GM19328 (cell line): ENCODE measurements around the gene TMC4.

ENCODE experiments used
- ATAC-seq: cut with Tn5 transposase; IDR thresholded peaks from one replicate; pipeline ENCODE4 v1.9.1; 2021; ENCODE audit warnings: mild to moderate bottlenecking, moderate library complexity; ENCODE audit not compliant: unreplicated experiment

The TMC4 gene

DNA sequence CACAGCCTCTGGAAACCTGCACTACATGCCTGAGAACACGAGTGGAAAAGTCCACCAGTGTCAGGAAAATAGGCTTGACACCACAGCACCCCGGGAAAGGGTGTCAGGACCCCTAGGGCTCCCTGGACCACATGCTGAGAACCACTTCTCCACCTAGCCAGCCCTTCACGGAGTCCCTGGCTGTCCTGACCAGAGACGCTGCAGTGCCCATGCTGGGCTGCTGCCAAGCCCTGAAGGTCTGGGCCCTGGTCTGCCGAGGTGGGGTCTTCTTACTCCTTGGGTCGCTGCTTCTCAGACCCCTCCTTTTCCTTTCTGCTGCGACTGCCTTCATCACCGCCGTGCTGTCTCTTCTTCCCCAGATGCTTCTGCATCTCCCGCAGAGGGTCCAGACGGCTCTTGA is 16.5 kb downstream of the TMC4 start:
- ATAC-seq: no peak

DNA sequence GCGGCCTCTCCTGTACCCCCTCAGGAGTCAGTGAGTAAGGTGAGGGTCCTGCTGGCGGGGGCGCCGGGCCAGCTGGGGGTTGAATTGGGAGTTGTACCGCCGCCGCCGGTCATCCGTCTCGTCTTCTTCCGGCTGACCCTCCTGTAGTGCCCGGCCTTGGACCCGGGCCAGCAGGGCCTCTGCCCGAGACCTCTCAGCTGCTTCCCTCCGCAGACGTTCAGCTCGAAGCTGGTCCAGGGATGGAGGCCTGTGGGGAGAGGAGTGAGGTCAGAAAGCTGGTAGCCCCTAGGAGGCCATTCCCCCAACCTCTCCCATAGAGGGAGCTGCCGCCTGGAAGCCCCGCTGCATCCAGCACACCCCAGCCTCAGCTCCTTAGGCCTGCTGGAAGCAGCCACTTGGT is 17.3 kb downstream of the TMC4 start:
- ATAC-seq: no peak

DNA sequence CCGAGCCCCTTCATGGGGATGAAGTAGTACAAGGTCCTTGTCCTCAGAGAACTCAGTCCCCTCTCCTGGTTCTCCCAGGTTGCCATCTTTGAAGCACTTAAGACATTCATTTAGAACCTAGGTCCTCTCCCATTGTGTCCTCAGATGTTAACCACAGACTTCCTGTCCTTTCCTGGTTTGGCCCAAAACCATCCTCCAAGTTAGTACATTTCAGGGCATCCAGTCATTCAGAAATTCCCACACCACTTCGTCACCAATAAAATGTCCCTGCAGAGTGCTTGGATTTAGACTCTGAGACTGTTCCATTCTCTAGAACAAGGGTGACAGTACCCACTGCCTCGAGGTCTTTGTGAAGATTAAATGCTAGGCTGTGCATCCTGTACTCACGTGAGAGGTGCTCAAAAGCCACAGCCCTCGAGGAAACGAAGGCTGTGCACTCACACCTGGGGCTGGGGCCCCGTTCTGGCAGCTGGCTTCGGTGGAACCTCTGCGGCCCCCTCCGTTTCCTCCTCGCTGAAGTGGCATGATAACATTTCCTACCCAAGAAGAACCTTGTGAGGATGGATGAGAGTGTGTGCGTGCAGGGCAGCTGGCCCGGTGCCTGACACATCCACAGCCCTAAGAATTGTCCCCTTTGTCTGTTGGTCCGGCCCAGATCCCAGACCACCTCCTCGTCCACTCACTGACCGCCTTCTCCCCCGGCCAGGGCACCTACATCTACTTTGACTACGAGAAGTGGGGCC is 18.2 kb downstream of the TMC4 start:
- ATAC-seq: no peak

DNA sequence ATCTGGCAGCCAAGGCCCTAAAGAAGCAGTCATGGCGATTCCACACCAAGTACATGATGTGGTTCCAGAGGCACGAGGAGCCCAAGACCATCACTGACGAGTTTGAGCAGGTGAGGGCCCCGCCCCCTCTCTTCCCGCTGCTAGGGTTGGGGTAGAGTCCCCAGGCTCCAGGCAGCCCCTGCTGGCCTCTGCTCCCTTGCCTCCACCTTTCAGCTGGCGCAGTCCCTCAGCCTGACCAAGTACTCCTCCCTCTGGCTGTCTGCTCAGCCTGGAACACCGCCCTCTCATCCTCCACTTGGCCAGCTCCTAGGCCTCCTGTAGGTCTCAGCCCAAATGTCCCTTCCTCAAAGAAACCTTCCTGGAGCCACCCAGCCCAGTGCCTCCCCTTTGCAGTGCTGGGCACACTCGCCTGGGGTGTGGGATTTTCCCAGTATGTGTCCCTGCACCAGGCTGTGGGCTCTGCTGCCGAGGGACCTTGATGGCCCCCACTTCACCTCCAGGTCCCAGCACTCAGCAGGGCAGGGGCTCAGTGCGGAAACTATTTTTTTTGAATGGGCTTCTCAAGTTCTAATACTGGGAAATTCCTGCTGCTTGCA is 19.1 kb downstream of the TMC4 start:
- ATAC-seq: no peak

DNA sequence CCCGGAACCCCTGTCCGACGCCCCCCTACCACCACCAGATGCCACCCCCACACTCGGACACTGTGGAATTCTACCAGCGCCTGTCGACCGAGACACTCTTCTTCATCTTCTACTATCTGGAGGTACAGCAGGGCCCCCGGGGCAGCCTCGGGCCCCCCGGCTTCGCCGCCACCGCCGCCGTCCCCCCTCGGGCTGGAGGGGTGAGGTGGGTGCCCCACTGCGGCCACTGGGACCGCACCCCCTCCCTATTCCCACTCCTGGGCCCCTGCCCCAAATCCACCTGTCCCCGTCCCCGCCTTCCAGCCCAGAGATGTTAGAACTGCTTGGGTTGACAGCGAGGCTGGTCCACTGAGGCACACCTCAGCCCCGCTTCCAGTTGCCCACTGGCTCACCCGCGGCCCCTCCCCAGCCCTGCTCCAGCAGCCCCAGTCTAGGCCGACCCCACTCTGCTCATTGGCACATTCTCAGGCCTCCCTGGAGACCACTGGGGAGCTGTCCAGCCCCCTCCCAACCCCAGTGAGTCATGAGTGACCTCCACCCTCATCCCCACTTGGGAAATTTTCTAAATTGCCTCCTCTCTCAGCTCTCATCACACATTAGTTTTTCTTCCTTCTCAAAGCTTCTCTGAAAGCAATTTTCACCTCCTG is 20.0 kb downstream of the TMC4 start:
- no peak for ATAC-seq

GRCh38 chr19:54152267-54152666 is 20.7 kb downstream of the TMC4 start:
- ATAC-seq: no peak

DNA sequence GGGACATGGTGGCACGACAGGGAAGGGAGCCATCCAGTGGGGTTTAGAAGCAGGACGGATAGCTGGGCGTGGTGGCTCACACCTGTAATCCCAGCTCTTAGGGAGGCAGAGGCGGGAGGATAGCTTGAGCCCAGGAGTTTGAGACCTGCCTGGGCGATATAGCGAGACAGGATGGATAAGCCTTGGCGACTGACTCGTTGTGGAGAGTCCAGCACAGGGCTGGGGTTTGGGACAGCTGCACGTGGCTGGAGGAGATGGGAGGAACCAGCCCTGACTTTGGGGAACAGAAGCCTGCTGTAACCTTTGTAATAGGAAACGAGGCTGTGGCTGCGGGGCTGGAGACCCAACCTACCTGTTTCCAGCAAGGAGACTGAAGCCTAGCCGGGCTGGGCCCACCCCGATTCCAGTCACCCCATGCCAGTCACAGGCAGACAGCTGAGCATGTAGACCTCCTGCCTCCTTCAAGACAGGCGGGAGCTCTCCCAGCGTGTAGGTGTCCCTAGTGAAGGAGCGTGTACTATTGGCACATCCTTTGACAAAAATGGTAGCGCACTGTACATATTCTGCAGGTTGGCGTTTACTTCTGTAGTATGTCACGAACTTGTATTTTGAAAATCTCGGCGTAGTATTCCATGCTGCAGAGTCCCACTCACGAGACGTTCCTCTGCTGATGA is 21.5 kb downstream of the TMC4 start:
- no peak for ATAC-seq

- no peak for ATAC-seq
Observed at GRCh38 chr19:54149021-54149812, 23.7 kb downstream of the TMC4 start.

DNA sequence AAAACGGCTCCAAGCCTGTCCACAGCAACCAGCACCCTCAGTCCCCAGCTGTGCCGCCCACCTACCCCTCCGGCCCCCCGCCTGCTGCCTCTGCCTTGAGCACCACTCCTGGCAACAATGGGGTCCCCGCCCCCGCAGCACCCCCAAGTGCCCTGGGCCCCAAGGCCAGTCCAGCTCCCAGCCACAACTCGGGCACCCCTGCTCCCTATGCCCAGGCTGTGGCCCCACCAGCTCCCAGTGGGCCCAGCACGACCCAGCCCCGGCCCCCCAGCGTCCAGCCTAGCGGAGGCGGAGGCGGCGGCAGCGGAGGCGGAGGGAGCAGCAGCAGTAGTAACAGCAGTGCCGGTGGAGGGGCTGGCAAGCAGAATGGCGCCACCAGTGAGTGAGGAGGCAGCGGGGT is 24.8 kb downstream of the TMC4 start:
- no peak for ATAC-seq

- no peak for ATAC-seq
Observed at GRCh38 chr19:54147676-54148075, 25.3 kb downstream of the TMC4 start.

DNA sequence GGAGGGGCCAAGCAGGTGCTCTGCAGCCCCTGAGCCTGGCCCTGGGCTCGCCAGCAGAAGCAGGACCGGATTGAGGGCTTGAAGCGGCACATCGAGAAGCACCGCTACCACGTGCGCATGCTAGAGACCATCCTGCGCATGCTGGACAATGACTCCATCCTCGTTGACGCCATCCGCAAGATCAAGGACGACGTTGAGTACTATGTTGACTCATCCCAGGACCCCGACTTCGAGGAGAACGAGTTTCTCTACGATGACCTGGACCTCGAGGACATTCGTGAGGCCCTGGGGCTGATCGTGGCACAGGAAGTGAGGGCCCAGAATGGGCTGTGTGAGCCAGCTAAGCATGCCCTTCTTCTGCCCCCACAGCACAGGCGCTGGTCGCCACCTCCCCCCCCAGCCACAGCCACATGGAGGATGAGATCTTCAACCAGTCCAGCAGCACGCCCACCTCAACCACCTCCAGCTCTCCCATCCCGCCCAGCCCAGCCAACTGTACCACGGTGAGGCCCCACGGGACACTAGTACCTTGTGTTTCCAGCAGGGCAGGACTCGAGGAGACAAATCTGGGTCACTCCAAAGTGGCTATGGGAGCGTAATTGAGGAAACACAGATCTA is 27.3 kb downstream of the TMC4 start:
- no peak for ATAC-seq

- ATAC-seq: no peak
Observed at GRCh38 chr19:54142166-54142780, 30.7 kb downstream of the TMC4 start.

DNA sequence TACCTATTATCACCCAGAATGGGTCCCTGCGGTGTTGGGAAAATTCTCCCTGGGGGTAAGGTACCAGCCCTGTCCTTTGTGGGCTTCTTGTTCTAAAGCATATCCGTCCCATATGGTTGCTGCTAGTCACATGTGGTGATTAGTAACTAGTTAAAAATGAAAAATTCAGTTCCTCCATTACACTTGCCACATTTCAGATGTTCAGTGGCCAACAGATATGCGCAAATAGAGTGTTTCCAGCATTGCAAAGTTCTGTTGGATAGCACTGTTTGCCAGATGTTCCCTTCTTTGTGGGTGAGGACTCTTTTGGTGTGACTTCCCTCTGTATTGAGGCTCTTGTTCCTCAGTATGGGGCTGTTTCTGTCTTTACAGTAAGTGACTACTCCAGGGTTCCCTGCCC is 31.6 kb downstream of the TMC4 start:
- no peak for ATAC-seq

DNA sequence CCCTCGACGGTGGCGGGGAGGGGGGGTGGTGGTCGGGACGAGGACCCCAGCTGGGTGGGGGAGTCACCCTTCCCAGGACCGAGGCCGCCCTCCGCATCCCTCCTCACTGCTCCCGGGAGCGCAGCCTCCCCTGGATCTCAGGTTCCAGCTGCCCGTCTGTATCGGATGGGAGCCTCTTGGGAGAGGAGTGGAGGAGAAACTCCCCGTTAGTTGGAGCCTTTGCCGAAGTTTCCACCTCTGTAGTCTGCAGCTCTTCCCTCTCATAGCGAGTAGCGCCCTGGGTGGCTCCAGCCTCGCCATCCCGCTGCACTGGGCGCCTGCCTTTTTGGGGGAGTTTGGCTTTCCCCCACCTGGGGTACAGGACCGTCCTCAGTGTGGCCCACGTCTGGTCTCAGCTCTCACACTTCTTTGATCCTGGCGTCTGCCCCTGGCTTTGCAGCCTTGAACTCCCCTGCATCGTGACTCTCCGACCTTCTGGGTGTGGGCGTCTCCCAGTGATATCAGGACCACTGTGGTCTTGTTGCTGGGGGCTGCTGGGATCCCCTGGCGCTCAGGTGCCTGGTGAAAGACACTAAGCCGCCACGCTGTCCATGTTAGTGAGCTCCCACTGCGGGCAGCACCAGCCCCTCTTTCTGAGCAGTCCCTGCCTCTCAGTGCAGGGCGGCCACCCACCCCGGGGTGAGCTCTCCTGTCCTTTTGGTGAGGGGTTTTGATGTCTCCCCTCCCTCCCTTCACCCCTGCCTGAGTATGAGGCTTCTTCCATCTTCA is 34.3 kb downstream of the TMC4 start:
- no peak for ATAC-seq

DNA sequence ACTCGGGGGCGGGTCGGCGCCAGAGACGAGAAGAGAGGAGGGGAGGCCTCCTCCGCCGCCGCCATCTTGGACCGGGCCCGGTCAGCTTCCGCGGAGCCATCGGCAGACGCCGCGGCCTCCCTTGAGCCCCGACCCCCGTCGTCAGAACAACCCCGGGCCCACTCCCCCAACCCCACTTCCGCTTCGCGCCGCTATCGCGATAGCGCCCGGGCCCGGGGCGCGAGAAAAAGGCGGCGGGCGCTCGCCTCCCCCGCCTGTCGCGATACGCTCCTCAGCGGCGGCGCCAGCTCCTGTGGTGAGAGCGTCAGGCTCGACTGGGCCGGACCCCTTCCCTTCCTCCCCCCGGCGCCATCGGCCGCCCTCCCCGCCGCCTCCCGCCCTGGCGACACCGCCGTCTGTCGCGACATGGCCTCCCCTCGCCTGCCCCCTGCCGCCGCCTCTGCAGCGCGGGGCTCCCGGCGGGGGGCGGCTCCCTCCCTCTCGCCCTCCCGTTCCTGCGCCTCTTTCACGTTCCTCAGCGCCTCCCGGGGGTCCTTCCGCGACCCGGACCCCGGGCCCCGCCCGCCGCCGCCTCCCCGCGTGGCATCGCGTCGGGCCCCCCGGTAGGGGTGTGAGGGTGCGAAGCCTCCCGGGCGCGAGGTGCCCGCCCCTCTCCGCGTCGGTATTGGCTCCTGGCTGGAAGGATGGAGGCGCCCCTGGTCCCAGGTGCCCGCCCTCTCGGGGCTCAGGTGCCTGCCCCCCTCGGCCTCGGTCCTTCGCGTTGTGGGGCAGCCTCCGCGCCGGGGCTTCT is 35.1 kb downstream of the TMC4 start, which contains the start of gene CNOT3:
CNOT3 (plus strand) TSS at position 64 of the 790 bp plus-strand sequence. CDS start 5,217 bp downstream, outside the sequence.
- ATAC-seq: no peak

- ATAC-seq: peak; percentile 76
Observed at GRCh38 chr19:54136864-54137698, 35.9 kb downstream of the TMC4 start.

- no peak for ATAC-seq
Observed at GRCh38 chr19:54136086-54136863, 36.7 kb downstream of the TMC4 start.
